Activated naive CD8-positive, alpha-beta T cell treated with anti-CD3 and anti-CD28 coated beads, Interleukin-2, amount 50 U/mL, for 16 hours (primary cell): Measurements from ENCODE around the gene CTSA.
"Not testable (repeated sequence)": the region's sequence is repeated elsewhere in the genome, so short reads cannot be mapped to it uniquely, and the experiment has no call there.

Experiments
- DNase-seq: peaks from one replicate; pipeline ENCODE4 v3.0.0-alpha.2; 2020; ENCODE audit warnings: low read depth, low spot score

The CTSA gene

DNA sequence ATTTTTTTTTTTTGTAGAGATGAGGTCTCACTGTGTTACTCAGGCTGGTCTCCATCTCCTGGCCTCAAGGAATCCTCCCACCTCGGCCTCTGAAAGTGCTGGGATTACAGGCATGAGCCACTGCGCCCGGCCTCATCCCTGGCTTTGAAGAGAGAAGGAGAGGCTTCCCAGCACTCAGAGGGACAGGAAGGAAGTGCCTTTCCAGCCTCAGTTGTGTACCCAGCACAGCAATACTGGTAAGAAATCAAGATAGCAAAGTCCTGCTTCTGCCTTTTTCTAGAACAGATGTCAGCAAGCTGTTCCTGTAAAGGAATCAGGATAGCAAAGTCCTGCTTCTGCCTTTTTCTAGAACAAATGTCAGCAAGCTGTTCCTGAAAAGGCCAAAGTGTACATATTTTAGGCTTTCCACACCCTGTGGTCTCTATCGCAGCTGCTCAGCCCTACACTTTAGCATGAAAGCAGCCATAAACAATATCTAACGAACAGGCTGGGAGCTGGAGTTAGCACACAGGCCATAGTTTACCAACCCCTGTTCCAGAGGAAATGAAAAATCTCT, 27.1 kb downstream of the CTSA start:
- DNase-seq: no peak

DNA sequence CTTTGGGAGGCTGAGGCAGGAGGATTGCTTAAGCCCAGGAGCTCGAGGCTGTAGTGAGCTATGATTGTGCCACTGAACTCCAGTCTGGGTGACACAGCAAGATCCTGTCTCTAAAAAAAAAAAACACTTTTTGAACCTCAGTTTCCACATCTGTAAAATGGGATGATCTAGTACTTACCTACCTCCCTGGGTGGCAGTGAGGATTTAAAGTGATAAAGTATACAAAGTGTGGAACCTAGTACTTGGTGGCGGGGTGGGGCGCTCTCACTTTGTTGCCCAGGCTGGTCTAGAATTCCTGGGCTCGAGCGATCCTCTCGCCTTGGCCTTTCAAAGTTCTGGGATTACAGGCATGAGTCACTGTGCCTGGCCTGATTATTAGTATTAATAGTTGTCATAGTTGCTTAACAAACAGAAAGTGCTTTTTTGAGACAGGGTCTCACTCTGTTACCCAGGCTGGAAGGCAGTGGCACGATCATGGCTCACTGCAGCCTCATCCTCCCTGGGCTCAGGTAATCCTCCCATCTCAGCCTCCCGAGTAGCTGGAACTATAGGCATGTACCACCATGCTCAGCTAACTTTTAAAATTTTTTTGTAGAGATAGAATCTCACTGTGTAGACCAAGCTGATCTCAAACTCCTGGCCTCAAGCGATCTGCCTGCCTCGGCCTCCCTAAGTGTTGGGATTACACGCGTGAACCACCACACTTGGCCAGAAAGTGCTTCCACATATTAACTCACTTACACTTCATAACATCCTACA, 27.8 kb downstream of the CTSA start:
- DNase-seq: no peak

DNA sequence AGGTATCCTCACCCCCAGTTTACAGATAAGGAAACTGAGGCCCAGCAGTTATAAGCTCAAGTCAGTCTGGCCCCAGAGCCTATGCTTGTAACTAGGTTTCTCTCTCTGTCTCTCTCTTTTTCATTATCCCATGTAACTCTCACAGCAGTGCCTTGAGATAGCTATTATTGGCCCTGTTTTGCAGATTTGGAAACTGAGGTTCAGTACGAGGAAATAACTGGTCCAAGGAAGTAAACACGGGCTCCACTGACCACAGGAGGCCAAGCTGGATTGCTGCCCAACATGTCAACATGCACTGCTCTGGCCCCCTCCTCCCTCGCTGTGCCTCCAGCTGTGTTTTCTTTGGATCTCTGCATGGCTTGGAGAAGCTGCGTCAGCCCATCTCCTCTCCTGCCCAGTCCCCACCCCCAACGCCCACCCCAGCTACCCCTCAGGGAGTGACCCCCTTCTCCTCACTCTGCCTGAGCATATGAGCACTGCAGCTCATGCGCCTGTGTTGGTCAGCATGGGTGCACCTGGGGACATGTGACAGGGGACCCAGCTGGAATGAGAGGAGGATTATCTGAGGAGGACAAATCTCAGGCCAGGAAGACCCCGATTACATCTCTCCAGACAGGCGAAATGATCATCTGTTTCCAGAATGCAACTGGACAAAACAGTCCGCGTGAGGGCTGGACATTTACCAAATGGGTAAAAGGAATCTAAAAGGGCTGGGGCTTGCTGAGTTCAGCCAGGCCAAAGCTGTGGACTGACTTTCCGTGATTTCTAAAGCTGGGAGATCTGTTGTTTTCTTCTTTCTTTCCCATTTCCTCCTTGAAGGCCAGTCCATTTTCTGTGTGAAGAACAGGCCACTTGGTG, 28.6 kb downstream of the CTSA start:
- DNase-seq: no peak

DNA sequence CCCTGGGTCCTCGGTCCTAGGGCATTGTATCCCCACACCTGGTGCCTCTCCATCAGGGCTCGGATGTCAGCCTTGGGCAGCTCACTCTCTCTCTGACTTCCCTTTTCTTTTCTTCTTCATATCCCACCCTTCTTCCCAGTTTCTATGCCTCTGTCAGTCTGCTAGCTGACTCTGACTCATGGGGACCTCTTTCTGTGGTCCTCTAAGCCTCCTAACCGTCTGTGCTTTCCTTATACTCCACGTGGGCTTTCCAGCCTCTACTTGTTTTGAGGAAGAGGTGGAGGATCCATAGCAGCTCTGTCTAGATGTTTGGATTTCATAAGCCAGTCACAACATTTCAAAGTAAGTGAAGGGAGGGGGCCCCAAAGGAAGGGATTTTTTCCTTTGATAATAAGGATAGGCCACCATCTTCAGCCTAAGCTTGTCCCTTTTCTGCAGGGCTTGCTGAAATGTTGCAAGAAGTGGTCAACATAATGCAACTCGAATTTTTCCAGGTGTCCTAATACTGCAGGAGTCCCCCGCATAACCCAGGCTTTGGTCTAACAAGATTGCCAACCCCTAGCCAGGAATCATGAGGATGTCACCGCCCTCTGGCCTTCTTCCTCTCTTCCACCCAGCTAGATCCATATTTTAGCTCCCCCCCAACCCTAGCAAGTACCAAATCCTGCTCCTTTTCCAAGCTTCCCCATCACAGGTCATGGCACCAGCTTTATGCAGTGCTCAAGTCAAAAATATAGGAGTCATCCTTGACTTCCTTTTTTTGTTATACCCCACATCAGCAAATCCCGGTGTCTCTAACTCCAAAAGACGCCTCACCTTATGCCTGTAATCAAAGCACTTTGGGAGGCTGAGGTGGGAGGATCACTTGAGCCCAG, 29.6 kb downstream of the CTSA start:
- no peak for DNase-seq

DNA sequence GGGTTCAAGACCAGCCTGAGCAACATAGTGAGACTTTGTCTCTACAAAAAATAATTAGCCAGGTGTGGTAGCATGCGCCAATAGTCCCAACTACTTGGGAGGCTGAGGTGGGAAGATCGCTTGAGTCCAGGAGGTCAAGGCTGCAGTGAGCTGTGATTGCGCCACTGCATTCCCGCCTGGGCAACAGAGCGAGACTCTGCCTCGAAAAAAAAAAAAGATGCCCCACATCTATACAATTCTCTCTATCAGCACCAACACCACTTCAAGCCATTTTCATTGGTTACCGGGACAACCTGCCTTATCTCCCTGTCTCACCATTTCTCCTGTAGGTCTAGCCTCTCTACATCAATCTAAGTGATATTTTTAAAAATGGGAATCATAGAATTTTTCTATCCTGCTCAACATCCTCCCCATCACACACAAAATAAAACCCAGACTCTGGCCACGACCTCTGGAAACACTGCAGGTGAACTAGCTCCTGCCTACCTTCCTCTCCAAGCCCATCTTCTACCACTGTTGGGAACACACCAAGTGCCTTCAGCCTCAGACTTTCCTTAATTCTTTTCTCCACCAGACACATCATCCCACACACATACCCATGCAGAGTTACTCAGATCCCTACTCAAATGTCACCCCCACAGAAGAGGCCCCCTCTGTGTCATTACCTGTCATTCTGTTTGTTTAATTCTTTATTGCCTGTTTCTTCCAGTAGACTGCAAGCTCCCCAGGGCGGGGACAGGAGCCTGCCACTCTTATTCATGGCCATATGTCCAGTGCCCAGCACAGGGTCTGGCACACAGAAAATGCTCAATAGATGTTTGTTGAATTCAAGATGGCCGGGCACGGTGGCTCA, 30.4 kb downstream of the CTSA start:
- DNase-seq: no peak

DNA sequence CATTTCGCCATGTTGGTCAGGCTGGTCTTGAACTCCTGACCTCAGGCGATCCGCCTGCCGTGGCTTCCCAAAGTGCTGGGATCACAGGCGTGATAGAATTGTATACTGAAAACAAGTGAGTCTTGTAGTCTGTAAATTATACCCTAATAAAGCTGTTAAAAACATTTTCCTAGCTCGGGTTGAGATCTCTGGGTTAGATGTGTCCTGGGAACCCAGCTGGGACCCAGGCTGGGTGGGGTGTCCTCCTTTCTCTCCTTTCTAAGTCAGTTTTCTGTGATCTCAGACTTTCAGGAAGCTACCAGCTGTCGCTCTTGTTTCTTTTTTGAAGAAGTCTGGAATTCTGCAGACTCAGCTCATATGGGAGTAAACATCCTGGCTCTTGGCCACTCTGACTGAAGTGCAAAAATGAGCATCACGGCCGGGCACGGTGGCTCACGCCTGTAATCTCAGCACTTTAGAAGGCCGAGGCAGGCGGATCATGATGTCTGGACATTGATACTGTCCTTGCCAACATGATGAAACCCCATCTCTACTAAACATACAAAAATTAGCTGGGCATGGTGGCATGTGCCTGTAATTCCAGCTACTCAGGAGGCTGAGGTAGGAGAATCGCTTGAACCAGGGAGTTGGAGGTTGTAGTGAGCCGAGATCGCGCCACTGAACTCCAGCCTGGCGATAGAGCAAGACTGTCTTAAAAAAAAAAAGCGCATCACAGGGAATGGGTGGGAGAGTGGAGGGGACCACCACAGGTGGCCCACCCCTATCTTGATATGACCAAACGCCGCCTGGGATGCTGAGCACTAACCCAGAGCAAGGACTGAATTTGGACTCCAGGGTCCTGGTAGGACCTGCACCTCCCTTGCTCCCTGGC, 33.5 kb downstream of the CTSA start:
- no peak for DNase-seq

DNA sequence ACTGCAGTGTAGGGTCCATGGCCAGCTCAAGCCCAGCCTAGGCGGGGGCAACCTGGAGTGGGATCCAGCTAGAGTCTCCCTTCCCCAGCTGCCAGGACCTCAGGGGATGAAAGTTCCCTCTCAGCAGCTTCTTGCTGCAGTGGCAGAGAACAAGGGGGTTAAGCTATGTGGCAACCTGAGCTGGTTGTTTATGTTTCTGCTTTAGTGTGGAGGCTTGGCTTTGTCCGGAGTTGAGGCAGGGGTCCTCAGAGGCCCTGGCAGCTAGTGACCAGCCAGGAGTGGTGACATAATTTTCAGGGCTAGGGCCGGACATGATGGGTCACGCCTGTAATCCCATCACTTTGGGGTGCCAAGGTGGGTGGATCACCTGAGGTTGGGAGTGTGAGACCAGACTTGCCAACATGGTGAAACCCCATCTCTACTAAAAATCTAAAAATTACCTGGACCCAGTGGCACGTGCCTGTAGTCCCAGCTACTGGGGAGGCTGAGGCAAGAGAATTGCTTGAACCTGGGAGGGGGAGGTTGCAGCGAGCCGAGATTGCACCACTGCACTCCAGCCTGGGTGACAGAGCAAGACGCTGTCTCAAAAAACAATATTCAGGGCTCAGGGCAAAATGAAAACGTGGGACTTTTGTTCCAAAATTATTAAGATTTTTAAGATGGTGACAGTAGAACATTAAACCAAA, 34.8 kb downstream of the CTSA start:
- no peak for DNase-seq

DNA sequence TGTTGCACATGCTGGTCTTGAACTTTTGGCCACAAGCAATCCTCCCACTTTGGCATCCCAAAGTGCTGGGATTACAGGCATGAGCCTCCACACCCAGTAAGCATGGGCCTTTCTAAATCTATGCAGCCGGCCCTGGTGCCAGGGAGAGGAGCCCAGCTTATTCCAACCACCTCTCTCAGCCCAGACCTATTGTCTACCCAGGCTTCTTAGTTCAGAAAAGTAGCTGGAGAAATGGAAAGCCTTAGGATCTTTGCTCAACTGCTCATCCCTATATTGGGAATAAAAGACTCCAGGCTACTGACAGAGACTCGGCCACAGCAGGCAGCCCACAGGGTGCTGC, 35.6 kb downstream of the CTSA start:
- DNase-seq: no peak

DNA sequence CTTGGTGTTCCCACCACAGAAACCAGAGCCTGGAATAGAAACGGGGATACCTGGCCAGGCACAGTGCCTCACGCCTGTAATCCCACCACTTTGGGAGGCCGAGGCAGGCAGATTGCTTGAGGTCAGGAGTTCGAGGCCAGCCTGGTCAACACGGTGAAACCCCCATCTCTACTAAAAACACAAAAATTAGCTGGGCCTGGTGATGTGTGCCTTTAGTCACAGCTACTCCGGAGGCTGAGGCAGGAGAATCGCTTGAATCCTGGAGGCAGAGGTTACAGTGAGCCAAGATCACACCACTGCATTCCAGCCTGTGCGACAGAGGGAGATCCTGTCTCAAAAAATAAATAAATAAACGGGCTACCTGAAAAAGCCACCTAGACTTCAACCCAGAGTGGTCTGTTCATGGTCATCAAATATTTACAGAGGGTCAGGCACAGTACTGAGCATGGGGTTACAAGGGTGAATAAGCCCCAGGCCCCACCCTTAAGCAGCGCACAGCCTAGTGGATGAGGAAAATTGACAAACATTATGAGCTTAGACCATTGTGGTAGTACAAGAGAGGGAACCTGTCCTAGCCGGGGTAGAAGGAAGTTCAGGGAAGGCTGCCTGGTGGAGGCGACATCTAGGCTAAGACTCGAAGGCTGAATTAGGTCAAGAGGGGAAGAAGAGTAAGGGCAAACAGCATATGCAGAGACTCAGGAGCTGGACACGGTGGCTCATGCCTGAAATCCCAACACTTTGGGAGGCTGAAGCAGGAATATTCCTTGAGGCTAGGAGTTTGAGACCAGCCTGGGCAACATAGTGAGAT, 36.1 kb downstream of the CTSA start:
- DNase-seq: no peak

DNA sequence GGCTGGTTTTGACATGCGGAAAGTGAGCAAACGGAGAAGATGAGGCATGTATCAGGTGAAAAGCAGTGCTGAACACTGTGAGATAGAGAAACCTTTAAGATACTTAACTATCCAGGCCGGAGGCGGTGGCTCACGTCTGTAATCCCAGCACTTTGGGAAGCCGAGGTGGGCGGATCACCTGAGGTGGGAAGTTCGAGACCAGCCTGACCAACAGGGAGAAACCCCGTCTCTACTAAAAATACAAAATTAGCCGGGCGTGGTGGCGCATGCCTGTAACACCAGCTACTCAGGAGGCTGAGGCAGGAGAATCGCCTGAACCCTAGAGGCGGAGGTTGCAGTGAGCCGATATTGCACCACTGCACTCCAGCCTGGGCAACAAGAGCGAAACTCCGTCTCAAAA, 40.5 kb downstream of the CTSA start:
- DNase-seq: not testable (repeated sequence)

DNA sequence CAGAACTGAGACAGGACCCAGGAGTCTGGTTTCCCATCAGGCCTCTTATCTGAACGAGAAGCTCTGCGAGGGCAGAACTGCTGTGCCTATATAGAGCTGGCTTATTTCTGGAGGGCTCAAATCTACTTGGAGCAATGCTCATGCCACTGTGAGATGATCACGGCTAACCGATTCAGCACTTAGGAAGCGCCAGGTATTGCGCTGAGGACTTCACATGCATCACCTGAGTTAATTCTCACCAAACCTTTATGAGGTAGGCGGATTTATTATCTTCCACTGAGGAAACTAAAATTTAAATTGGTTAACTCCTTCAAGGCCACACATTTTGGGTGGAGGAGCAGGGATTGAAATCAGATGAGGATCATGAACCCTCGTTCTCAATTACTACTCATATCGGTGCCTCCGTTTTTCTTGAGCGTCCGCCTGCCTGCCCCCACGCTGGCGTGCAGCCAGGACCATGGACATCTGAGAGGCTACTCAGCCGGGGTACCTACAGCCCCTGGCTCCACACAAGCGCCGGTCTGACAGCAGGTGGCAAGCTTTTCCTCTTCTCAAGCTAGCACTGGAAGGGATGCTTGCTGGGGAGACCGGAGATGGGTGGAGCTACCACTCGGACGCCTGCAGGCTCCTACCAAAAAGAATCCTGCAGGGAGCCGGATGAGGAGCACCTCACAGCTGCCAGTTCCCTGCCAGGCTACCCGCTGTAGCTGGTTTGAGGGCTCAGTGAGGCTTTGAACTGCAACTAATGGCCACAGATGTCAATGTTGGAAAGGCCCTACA, 42.3 kb downstream of the CTSA start:
- DNase-seq: no peak

DNA sequence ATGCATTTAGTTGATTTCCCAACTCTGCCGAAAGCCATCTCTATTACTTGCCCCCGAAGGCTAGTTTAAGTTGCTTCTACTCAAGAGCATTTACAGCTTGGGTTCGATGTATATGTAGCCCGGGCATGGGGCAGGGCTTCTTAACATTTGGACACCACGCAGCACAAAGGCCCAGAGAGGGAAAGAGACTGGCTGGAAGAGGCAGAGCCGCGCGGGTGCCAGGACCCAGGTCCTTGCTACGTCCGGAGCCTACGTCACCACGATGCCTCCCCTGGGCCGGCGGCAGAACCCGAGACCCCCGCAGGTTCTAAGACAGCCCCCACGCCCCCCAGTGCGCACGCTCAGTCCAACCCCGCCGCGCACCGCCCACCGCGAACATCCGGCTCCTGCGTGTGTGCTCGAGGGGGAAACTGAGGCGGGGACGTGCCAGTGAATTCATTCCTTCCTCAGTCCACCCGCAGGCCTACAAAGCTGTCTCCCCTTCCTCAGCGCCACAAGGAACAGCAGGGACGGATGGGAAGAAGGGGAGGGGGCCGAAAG, 43.0 kb downstream of the CTSA start:
- DNase-seq: no peak

DNA sequence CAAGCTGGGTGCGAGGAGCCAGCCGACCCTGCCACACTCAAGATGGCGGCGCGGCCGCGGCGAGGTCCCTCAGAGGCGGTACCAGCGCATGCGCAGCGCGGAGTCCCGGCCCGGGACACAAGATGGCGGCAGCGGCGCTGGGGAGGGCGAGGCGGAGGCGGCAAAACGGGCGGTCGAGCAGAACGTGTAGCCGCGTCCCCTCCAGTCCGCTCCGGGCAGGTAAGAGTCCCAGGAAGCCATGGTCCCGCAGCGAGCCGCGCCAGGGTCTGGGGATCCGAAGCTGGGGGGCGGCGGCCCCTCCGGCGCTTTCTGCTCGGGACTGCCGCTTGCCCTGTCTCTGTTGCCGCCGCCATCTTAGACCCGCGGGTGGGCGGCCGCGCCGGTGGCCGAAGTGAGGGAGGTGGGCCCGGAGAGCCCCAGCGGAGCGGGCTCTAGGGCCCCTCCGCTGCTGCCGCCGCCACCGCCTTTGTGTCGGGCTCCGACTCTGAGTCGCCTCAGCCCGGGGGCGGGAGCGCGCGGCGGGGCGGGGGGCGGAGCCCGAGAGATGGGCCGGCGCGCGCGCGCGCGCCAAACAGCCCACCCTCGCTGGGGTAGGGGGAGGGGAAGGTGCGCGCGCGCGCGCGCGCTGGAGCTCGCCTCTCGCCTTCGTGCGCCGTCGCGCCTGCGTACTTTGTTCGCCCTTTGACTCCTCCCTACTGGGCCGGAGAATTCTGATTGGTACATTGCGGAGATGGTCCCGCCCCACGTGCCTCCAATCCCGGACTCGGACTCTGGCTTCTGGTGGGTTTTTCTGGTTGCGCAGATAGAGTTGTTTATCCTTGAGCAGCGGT, 43.7 kb downstream of the CTSA start, which contains the start of gene PCIF1:
Gene PCIF1, plus strand, starts transcription at position 98 of the 830 bp plus-strand sequence. CDS start 4,317 bp downstream, outside the sequence.
- peak; percentile 94 for DNase-seq

DNA sequence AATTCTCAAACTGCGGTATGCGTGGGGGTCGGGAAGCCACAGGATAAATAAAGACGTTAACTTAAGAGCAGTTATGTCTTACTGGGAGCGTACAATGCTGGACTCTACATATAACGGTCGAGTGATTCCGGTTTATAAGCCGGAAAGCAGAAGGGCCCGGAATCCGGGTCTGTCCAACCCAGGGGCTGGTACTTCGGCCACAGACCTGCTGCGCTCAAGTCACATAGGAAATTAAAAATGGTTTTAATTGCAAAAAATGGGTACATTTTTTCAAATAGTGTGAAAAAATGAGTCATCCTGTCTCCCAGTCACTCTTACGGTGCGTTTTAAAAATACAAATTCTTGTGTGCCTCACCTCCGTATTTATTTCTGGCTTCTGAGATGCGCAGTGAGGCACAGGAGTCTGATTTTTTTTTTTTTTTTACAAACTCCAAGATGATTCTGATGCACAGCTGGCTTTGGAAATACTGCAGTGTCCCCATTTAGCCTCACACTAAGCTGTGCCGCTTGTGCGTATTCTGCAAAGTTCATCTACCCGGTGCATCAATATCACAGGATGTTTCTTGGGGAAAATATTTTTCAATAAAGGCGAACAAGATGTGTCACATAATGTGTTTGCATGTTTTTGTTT, 44.4 kb downstream of the CTSA start:
- DNase-seq: no peak

DNA sequence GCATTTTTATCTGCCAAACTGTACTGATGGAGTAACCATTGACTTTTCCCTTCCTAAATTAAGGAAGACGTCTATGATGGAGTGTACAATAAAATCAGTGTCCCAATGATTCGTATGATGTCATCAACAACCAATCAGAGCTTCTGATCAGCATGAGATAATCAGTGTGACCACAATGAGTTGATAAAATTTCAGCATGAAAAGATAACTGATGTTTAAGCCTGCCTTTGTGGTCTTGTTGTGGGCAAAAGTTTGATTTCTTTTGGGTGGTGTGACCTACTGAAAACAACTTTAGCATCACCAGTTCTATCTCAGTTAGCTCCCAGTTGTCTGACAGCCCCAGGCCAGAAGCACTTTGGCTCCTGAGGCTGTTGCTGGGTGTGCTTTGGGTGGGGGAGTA, 46.6 kb downstream of the CTSA start:
- DNase-seq: no peak
